ENCODE results near the gene UNK. TPM values are rescaled to one million over a fixed set of nuclear protein-coding genes. Genes with fewer than 3 reads are reported as not detected.

UNK gene
- total and polyA plus RNA-seq, 2 donors (not counting 3 experiments of a cell fraction or from before 2014, with no cell fraction given) = 18.0 to 23.2 TPM

GRCh38 chr17:75836605-75837004 is 52.0 kb downstream of the UNK start:
- Histone ChIP-seq H3K4me2 (ENCODE audit: insufficient read depth, low read length) (no peak overlapping the region), H3K36me3 (ENCODE audit: control insufficient read depth in 2 of 2, extremely low read depth in 1 of 2, insufficient read depth in 2 of 2, low read length in 2 of 2) (no peaks in the 10 kb centered on the region), H3K9me3 (replicated peaks; ENCODE audit: control insufficient read depth, insufficient read depth, low read length) (no peaks in the 10 kb centered on the region), H3K9me1 (replicated peaks; ENCODE audit: control insufficient read depth, extremely low read depth, insufficient read depth, low read length) (no peaks in the 10 kb centered on the region), H3K79me2 (ENCODE audit: control insufficient read depth, insufficient read depth, low read length) (no peaks in the 10 kb centered on the region), H3K4me3 (replicated peaks in 1 of 3; ENCODE audit: insufficient read depth in 1 of 3, low read depth in 1 of 3, low read length in 3 of 3) (no peak overlapping the region), H3K27me3 (ENCODE audit: control insufficient read depth in 2 of 2, insufficient read depth in 2 of 2, low read length in 2 of 2) (no peaks in the 10 kb centered on the region), H3K27ac (ENCODE audit: insufficient read depth, low read depth, low read length) (no peak overlapping the region), H2AFZ (ENCODE audit: low read depth, low read length) (no peak overlapping the region), H3K4me1 (ENCODE audit: control insufficient read depth, extremely low read depth, insufficient read depth, low read length) (no peaks in the 10 kb centered on the region), H4K20me1 (replicated peaks; ENCODE audit: control insufficient read depth, extremely low read depth, insufficient read depth, low read length) (no peaks in the 10 kb centered on the region), H3K9ac (replicated peaks; ENCODE audit: extremely low read depth, insufficient read depth, low read length) (no peak overlapping the region)
- DNase-seq (ENCODE audit: low read depth, low spot score) (no peak), FAIRE-seq (no peak)
- BruUV-seq (replicated peaks) = no TSS peak
- POLR2A ChIA-PET = no interaction called here
- TF ChIP-seq POLR2A (IDR thresholded peaks at IDR 0.05; ENCODE audit: low read depth, low read length) (no peak), EZH2 (IDR thresholded peaks at IDR 0.05; ENCODE audit: borderline replicate concordance, low read depth, low read length, severe bottlenecking) (no peak), CTCF (IDR thresholded peaks at IDR 0.05; ENCODE audit: extremely low read depth in 1 of 2, insufficient read depth in 1 of 2, low read depth in 1 of 2, low read length in 2 of 2) (no peak), MAX (IDR thresholded peaks at IDR 0.05; ENCODE audit: insufficient read depth, insufficient read length) (no peak), GATA2 (IDR thresholded peaks at IDR 0.05; ENCODE audit: insufficient read depth, insufficient read length, low read depth, low read length) (no peak), FOS (IDR thresholded peaks at IDR 0.05; ENCODE audit: borderline replicate concordance, insufficient read depth, low read length) (no peak), POLR2AphosphoS5 (IDR thresholded peaks at IDR 0.05; ENCODE audit: insufficient read depth, low read depth, low read length) (no peak), MYC (IDR thresholded peaks at IDR 0.05; ENCODE audit: low read depth, low read length) (no peak), JUN (IDR thresholded peaks at IDR 0.05; ENCODE audit: borderline replicate concordance, insufficient read depth, insufficient read length, low read depth) (no peak)
- CTCF ChIA-PET = interaction anchor here (0.8 to 2.3 kb wide), 5 partner anchors 9 to 72 kb away, joined by 3 to 7 read pairs (median 4); partner anchors contain the start of genes GALK1 and WBP2
- intact Hi-C loops (cut with micrococcal nuclease) (no loop called here), dilution Hi-C loops (cut with MboI; ENCODE audit: extremely low pct_ligation_motif_present, low sequenced_read_pairs) (no loop called here)
